MG63 (cell line): ENCODE data around the gene TOR4A. TPM values are rescaled to one million over a fixed set of nuclear protein-coding genes. Genes with fewer than 3 reads are reported as not detected.

ENCODE experiments used
- DNase-seq: peaks from one replicate; pipeline ENCODE4 v3.0.0-alpha.2; 2020
- H3K27me3 ChIP-seq: fragments of 250-450 bp; sonication (Bioruptor Pico); 2 replicates; pipeline ENCODE4 v1.5.1; 2020; ENCODE audit warnings: mild to moderate bottlenecking, moderate library complexity
- H3K36me3 ChIP-seq: fragments of 250-450 bp; sonication (Bioruptor Pico); 2 replicates; pipeline ENCODE4 v1.5.1; 2020; ENCODE audit warnings: mild to moderate bottlenecking, moderate library complexity
- H3K4me3 ChIP-seq: fragments of 250-450 bp; sonication (Bioruptor Pico); 2 replicates; pipeline ENCODE4 v1.5.1; 2020; ENCODE audit warnings: mild to moderate bottlenecking, moderate library complexity
- H3K9me3 ChIP-seq: fragments of 250-450 bp; sonication (Bioruptor Pico); 2 replicates; pipeline ENCODE4 v1.5.1; 2020; ENCODE audit warnings: mild to moderate bottlenecking, moderate library complexity
- total RNA-seq: library from RNA; depleted of rRNA; stranded (reverse); fragments of >200 nt; shearing (Covaris generic); gene quantifications from 2 replicates; pipeline ENCODE4 v1.2.3, GENCODE V29; 2014; ENCODE audit warnings: low replicate concordance

TOR4A gene
- total RNA-seq, 1 experiment from 2014 or later: 2.3 TPM

GRCh38 chr9:137275588-137276472 is 1.7 kb upstream of the TOR4A start:
- H3K9me3 ChIP-seq: no peaks in the 10 kb centered on the region
- DNase-seq: no peak
- no peaks in the 10 kb centered on the region for H3K27me3 ChIP-seq
- no peaks in the 10 kb centered on the region; the same call in 1 of the 2 replicates for H3K36me3 ChIP-seq
- no peak overlapping the region for H3K4me3 ChIP-seq

DNA sequence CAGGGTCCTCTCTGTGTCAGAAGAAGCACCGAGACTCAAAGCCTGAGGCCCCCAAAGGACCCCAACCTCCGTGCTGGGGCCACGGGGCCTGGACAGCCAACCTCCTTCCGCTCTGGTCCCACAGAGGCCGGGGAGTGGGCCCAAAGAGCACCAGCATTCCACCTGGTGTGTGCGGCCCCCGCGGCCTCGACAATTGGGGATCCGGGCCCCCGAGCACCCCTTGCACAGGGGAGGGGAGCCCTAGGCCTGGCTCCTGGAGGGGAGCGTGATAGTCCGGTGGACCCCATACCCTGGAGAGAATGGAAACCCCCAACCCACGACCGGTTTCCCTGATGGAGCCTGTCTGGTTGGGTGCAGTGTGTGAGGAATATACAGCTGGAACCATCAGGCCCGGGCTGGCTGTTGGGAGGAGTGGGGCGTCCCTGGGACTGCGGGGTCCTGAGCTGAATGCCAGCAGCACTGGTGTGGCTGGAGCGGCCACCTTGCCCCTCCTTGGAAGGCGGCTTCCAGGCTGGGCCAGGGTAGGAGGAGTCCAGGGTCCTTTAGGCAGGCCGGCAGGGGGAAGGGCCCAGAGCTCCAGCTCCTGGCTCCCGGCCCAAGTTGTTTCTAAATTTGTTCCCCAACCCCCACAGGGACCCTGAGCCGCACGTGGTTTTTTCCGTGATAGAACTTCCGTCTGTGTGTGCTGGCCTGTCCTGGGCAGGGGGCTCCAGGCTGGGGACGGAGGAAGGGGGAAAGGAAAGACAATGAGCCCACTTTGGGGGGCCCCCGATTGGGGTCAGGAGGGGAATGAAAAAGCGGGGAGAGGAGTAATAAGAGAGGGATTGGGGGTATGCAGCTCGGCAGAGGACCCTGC is 825 bp upstream of the TOR4A start:
- no peak for DNase-seq
- H3K4me3 ChIP-seq: no peak overlapping the region
- no peaks in the 10 kb centered on the region for H3K36me3 ChIP-seq
- H3K27me3 ChIP-seq: no peaks in the 10 kb centered on the region
- H3K9me3 ChIP-seq: no peaks in the 10 kb centered on the region

DNA sequence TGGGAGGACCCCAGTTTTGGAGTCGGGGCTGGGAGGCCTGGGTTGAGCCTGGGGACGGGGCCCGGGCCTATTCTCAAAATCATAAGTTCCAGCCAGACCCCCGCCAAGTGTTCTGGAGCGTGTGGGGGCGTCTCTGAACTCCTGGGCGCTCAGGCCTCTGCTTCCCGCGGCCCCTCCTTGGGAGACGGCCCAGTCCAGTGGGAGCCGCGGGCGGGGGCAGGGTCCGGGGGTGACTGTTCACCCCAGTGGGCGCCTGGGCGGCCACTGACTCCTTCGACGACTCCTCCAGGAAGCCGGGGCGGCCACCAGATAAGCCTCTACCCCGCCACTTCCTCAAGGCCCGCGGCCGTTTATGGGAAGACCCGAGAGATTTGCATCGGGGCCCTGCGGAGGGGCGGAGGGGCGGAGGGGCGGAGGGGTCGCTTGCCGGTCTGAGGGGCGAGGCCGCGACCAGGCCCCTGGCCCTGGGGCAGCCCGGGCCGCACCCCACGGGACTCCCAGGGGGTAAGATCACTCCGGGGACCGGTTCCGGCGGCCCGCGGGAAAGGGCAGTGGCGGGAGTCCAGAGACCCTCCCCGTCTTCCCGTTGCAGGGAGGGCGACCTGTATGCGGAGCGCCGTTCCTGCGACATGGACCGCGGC is 655 bp downstream of the TOR4A start:
- H3K4me3 ChIP-seq: no peak overlapping the region
- H3K9me3 ChIP-seq: no peaks in the 10 kb centered on the region
- no peaks in the 10 kb centered on the region for H3K36me3 ChIP-seq
- H3K27me3 ChIP-seq: no peaks in the 10 kb centered on the region
- DNase-seq: no peak

DNA sequence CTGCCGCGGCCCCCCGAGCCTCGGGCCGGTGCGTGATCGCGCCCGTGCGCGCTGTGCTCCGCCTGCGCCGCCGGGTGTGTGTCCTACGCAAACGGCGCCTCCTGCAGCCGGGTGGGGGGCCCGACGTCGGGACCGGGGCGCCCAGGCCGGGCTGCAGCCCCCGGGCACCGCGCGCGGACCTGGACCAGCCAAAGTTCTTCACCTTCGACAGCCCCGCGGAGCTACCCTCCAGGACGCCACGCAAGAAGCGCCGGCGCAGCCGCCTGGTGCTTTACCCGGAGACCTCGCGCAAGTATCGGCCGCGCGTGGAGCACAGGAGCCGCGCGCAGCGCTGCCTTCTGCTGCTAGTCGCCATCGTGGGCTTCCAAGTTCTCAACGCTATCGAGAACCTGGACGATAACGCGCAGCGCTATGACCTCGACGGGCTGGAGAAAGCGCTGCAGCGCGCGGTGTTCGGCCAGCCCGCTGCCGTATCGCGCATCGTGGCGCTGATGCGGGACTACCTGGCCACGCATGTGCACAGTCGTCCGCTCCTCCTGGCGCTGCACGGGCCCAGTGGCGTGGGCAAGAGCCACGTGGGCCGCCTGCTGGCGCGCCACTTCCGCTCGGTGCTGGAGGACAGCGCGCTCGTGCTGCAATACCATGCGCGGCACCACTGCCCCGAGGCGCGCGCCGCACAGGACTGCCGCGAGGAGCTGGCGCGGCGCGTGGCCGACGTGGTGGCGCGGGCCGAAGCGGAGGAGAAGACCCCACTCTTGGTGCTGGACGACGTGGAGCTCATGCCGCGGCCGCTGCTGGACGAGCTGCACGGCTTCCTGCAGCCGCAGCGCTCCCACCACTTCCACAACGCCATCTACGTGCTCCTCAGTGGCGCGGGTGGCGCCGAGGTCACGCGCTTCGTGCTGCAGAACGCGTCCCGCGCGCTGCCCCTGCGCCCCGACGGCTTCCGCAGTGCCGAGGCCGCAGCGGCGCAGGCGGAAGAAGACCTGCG is 1.5 kb downstream of the TOR4A start:
- H3K27me3 ChIP-seq: no peaks in the 10 kb centered on the region
- no peak overlapping the region for H3K4me3 ChIP-seq
- no peak for DNase-seq
- H3K9me3 ChIP-seq: no peaks in the 10 kb centered on the region
- no peaks in the 10 kb centered on the region for H3K36me3 ChIP-seq

DNA sequence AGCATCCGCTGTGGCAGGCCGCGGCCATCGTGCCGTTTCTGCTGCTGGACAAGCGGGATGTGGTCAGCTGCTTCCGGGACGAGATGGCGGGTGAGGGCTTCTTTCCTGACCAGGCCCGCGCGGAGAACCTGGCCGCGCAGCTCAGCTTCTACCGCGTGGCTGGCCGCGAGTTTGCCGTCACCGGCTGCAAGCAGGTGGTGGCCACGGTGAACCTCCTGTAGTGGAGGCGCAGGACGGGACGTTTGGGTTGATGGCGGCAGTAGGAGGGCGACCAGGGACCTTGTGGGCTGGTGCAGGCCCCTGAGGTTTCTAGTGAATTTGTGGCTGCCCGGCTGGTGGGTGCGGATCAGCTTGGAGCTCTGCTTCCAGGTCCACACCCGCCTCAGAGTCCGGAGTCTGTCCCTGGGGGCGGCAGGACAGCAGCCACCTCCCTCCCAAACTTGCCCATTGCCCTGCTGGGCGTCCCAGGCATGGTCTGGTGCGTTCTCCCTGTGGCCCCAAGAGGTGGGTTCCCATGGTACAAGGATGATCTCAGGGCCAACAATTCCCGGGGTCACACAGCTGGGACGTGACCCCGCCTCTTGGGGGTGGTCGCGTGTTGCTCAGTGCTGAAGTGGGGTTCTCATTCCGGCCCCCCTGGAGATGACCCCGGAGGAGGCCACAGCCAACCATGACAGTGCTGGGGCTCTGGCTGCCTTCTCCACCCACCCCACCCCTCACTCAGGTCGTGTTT is 2.4 kb downstream of the TOR4A start:
- Histone ChIP-seq H3K4me3 (no peak overlapping the region), H3K9me3 (no peaks in the 10 kb centered on the region), H3K27me3 (no peaks in the 10 kb centered on the region), H3K36me3 (no peaks in the 10 kb centered on the region)
- no peak for DNase-seq

- DNase-seq: no peak
- no peak overlapping the region for H3K4me3 ChIP-seq
- no peaks in the 10 kb centered on the region for H3K36me3 ChIP-seq
- no peaks in the 10 kb centered on the region for H3K27me3 ChIP-seq
- H3K9me3 ChIP-seq: no peaks in the 10 kb centered on the region
Observed at GRCh38 chr9:137280474-137281344, 3.2 kb downstream of the TOR4A start.

GRCh38 chr9:137281345-137282116 is 4.0 kb downstream of the TOR4A start:
- no peaks in the 10 kb centered on the region for H3K9me3 ChIP-seq
- DNase-seq: no peak
- H3K27me3 ChIP-seq: no peaks in the 10 kb centered on the region
- no peak overlapping the region for H3K4me3 ChIP-seq
- H3K36me3 ChIP-seq: no peaks in the 10 kb centered on the region

GRCh38 chr9:137286975-137287383 is 9.5 kb downstream of the TOR4A start:
- H3K27me3 ChIP-seq: no peaks in the 10 kb centered on the region
- peak; percentile 61 for DNase-seq
- H3K4me3 ChIP-seq: no peak overlapping the region
- H3K9me3 ChIP-seq: no peaks in the 10 kb centered on the region
- H3K36me3 ChIP-seq: no peaks in the 10 kb centered on the region

- Histone ChIP-seq H3K4me3 (no peak overlapping the region), H3K36me3 (no peaks in the 10 kb centered on the region), H3K27me3 (no peaks in the 10 kb centered on the region), H3K9me3 (no peaks in the 10 kb centered on the region)
- no peak for DNase-seq
Observed at GRCh38 chr9:137293094-137293481, 15.6 kb downstream of the TOR4A start.

DNA sequence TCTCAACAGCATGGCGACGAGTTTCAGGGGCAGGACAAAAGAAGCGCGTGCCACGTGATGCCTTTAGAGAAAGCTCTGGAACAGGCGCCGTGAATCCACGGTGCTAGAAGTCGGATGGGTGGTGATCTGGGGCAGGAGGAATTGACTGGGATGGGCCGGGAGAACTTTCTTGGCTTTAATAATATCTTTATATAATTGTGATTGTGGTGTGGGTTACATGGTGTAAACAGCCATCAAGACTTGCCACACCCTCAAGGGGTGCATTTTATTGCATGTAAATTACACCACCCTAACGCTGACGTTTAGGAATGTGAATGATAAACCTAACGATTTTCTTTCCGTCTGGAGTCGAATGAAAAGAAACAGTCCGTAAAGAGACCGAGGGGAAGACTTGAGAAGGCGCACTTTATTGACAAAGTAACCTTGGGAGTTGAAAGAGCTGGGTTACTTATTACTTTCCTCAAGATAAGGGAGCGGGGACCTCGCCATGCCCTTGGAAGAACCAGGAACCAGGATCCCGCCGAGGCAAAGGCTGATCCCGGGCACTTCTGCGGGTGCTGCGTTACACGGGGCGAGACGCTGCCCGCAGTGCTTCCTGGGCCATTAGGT is 16.1 kb downstream of the TOR4A start:
- no peaks in the 10 kb centered on the region for H3K9me3 ChIP-seq
- H3K4me3 ChIP-seq: no peak overlapping the region
- DNase-seq: no peak
- H3K27me3 ChIP-seq: no peaks in the 10 kb centered on the region
- no peaks in the 10 kb centered on the region for H3K36me3 ChIP-seq

- Histone ChIP-seq H3K4me3 (no peak overlapping the region), H3K36me3 (no peaks in the 10 kb centered on the region), H3K9me3 (no peaks in the 10 kb centered on the region), H3K27me3 (no peaks in the 10 kb centered on the region)
- peak; percentile 36 for DNase-seq
Observed at GRCh38 chr9:137294091-137294680, 16.7 kb downstream of the TOR4A start.

DNA sequence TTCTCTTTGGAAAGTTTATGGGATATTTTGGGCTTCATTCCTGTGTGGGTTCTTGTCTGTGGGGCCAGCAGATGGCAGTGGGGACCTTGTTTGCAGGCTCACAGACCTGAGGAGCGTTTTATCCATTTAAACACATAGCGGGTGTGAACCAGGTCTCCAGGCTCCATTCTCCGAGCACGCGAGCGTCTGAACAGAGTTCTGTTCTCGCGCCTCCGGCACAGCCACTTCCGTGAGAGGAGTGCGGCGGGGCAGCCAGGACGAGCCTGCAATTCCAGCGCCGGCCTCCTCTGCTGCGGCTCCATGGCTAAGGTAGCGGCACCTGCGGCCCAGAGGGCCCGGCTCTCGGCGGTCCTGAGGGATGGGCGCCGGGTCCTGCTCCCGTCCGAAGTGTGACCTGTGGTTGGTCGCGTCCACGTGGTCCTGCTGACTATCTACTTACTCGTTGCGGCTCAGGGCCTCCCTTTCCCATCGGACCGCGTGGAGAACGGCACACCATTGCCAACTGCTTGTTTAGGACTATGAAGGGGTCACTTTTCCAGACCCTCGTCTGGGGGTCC is 17.2 kb downstream of the TOR4A start:
- DNase-seq: no peak
- H3K9me3 ChIP-seq: no peaks in the 10 kb centered on the region
- no peak overlapping the region for H3K4me3 ChIP-seq
- H3K27me3 ChIP-seq: no peaks in the 10 kb centered on the region; the same call in 1 of the 2 replicates
- H3K36me3 ChIP-seq: no peaks in the 10 kb centered on the region

- peaks cover 5% of the 10 kb centered on the region for H3K27me3 ChIP-seq
- no peaks in the 10 kb centered on the region for H3K9me3 ChIP-seq
- no peaks in the 10 kb centered on the region for H3K36me3 ChIP-seq
- H3K4me3 ChIP-seq: no peak overlapping the region
- peak; percentile 37 for DNase-seq
Observed at GRCh38 chr9:137295238-137295811, 17.8 kb downstream of the TOR4A start.
